NOMO-1 (cell line): ENCODE data around the gene SYNE3.

Experiments
- DNase-seq, 2 experiments: peaks; one replicate each; lab custom pipeline; 2025; ENCODE audit not compliant: unreplicated experiment in 2 of 2; lab: John Stamatoyannopoulos, UW

Gene SYNE3

DNA sequence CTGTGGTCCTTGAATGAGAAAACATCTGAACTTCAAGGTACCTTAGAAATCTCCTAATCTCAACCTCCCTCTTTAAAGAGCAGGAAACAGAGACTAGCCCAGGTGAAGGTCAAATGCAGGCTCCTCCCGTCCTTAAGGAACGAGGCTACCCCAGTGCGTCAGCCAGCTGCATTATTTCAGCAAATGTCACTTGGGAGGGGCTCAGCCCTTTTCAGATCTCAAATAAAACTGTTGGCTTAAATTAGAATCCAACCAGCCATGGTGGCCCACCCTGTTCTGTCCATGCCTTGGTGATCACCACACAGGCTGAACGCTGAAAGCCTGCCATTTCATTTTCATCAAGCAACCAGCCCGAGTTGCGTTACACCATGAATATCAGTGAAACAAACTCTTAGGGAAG, 7.0 kb downstream of the SYNE3 start:
- DNase-seq = no peak

- DNase-seq = no peak
Observed at GRCh38 chr14:95508377-95508776, 8.1 kb downstream of the SYNE3 start.

DNA sequence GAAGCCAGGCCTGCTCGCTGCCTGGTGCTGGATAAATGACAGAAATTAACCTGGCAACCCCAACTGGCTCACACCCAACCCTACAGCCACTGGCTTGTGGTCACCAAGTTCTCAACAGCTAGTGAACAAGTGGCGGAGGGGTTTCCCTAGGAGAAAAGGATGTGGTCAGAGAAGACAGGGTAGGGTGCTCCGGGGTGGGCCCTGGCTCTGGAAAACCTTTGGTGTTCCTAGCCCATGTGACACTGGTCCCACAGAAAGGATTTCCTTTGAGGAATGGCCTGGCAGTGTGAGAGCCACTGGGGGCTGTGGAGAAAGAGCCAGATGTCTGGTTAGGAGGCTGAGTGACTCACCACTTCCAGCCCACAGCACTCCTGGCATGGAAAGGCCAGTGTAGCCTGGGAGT, 8.7 kb downstream of the SYNE3 start:
- no peak for DNase-seq

DNA sequence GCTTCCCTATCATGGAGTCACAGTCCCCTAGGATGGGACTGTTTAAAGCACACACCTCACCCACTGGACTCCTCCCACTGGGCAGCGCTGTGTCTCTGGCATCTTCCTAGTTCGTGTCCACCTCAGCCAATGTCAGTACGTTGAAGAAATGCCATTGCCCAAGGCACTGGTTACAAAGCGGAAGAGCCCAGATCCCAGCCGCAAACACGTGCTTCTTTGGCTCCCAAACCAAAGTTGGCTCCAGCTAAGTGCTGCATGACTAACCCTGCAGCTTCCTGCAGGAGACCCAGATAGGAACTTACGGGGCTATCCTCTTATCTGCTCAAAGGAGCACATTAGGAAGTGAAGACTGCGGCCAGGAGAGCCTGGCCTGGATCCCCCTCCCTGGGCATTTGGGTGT, 9.3 kb downstream of the SYNE3 start:
- DNase-seq = peak; percentile 85 to 88

DNA sequence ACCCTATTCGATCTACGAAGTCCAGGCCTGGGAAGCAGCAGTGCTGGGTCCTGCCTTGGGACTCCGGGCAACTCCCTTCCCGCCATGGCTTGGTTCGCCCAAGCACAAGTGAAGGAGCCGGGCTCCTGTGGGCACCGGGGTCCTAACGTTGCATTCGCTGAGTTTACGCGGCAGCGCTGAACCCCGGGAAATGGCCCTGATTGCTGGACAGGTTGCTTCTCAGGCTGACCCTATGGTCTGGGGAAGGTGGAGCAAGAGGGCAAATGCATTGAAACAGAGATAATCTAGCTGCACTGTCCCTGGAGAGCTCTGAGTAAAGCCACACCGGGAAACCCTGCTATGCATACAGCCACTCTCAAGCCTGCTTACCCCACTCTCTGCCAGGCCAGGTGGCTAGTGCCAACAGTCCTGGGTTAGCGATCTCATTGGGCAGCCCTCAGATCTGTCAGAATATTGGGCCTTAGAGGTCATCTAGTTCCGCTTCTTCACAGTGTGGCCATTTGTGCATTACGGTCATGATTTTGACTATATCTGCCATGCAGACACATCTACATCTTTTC, 11.3 kb downstream of the SYNE3 start:
- no peak for DNase-seq

DNA sequence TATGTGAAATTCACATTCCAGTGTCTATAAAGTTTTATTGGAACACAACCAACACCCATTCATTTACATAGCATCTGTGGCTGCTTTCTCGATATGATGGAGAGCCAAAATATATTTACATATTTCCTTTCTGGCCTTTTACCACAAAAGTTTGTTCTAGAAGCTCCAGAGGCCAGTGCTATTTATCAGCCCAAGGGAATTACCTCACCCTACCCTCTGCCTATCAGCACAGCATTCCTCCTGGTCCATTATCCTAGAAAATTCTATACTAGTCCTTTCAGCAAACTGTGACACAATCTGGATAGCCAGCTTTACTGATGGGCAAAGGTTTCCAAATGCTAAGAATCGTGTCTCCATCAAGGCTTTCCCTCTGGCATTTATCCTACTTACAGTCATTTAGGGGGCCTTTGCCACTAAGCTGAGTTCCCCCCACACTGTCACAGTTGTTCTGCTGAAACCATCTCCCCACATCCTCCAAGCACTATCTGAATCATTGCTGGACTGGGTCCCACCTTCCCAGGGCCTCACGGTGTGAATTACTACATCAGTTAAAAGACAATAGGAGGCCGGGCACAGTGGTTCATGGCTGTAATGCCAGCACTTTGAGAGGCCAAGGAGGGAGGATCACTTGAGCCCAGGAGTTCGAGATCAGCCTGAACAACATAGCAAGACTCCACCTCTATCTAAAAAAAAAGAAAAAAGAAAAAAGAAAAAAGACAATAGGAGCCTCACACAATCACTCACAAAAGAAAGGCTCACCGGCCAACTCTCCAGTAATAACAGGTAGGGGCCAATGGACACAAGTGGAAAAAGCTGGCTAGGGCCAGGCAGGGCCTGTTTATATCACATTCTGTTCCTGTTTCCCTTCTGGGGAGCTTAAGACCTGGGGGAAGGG, 12.1 kb downstream of the SYNE3 start:
- no peak for DNase-seq

GRCh38 chr14:95503365-95504134, 12.9 kb downstream of the SYNE3 start:
- no peak for DNase-seq

GRCh38 chr14:95502381-95502950, 14.0 kb downstream of the SYNE3 start:
- peak in 1 of 2 experiments; percentile 41 for DNase-seq

GRCh38 chr14:95500772-95501401, 15.6 kb downstream of the SYNE3 start:
- DNase-seq = no peak

GRCh38 chr14:95500201-95500681, 16.2 kb downstream of the SYNE3 start:
- no peak for DNase-seq

GRCh38 chr14:95499354-95499750, 17.1 kb downstream of the SYNE3 start:
- DNase-seq = no peak

DNA sequence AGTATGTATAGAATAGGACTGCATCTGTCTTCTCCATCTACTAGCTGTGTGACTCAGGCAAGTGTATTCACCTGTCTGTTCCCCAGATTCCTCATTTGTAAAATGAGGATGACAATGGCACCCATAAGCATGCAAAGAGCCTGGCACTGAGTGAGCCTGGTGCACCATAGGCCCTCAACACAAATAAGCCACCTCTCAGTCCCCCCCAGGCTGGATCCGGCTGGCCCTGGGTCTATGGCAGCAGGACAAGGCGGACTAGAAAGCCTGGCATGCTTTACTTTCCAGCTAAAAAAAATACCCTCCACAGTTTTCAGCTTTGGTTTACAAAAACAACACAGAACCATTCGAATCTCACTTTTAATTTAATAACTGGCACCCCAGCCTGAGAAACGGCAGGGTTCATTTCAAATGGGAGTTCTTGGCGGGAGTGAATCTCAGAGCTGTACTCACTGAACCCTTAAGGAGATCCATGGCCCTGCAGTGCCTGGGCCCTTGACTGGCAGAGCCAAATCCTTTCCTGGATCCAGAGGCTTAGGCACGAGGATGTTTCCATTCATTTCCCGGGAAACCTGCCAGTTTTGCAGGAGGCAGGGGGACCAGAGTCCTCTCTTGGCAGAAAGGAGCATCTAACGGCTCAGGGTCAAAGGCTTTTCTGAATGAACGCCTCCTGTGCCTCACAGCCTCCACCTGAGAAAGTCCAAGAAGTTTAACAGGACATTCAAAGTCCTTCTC, 17.7 kb downstream of the SYNE3 start:
- no peak for DNase-seq

DNA sequence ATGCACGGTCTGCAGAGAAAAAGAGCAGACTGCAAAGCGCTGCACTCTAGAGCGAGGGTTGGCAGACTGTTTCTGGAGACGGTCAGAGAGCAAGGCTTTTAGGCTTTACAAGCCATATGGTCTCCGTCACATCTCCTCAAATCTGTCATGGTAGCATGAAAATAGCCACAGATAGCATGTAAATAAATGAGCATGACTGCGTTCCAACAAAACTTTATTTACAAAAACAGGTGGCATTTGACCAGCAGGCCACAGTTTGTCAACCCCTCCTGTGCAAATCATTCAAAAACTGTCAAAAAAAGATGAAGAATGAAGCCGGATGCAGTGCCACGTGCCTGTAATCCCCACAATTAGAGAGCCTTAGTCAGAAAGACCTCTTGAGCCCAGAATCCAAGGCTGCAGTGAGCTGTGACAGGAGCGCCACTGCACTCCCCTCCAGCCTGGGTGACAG, 18.9 kb downstream of the SYNE3 start:
- no peak for DNase-seq

GRCh38 chr14:95496690-95497259, 19.7 kb downstream of the SYNE3 start:
- peak in 1 of 2 experiments; percentile 64 for DNase-seq

DNA sequence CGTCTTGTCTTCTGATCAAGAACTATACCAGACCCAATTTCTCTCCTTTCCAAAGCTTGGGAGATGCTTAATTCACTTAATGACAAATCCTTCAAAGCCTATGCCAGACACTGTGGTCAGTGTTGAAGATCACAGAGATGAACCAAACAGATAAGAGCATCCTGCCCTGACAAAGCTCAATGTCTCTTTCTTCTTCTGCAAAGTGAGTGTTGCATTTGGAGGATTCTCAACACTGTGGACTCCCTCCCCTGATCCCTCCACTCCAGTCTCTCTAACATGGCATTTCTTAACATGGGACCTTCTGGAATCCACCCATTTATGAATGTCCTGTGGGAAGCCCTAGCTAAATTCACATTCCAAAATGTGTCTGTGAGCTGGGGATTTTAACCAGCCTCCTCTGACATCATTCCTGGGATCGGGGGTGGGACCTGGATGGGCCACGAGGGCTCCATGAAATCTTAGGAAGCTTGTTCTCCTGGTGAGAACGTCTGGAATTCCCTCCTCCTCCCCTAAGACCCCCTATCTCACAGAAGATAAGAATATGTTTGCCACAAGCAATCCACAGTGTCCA, 20.3 kb downstream of the SYNE3 start:
- DNase-seq = peak in 1 of 2 experiments; percentile 6

- DNase-seq = peak; percentile 68 to 80
Observed at GRCh38 chr14:95495538-95496025, 20.9 kb downstream of the SYNE3 start.

- no peak for DNase-seq
Observed at GRCh38 chr14:95495076-95495475, 21.4 kb downstream of the SYNE3 start.

- no peak for DNase-seq
Observed at GRCh38 chr14:95494456-95494855, 22.0 kb downstream of the SYNE3 start.

DNA sequence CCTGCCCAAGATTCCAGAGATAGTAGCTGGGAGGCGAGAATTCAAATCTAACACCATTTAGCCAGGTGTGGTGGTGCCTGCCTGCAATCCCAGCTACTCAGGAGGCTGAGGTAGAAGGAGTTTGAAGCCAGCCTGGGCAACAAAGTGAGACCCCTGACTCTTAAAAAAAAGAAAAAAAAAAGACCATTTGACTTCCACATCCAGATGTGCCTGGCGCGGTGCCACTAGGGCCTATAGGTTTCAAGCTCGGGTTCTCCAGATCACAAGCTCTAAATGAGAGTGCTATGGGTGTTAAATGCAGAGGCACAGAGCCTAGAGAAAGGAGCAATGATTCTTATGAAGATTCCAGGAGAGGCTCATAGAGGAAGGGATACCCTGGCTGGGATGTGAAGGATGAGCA, 22.5 kb downstream of the SYNE3 start:
- no peak for DNase-seq
